Inferior parietal cortex (tissue), 1 donor: ENCODE results near the gene OCSTAMP.
A peak's percentile ranks its signal among the peaks of the same experiment; 100 is the strongest.

Source experiments
- DNase-seq: peaks from one replicate; pipeline ENCODE4 v3.0.0-alpha.2; 2016; ENCODE audit errors: extremely low spot score

The OCSTAMP gene

GRCh38 chr20:46519471-46520068 lies 30.9 kb downstream of the OCSTAMP start:
- no peak for DNase-seq

GRCh38 chr20:46512943-46513844 lies 37.3 kb downstream of the OCSTAMP start, which contains the start of gene ZNF334:
Gene ZNF334 (minus strand): TSS chr20:46513559. CDS start chr20:46512102, 1,457 bp downstream.
- DNase-seq, result peak; percentile 87

DNA sequence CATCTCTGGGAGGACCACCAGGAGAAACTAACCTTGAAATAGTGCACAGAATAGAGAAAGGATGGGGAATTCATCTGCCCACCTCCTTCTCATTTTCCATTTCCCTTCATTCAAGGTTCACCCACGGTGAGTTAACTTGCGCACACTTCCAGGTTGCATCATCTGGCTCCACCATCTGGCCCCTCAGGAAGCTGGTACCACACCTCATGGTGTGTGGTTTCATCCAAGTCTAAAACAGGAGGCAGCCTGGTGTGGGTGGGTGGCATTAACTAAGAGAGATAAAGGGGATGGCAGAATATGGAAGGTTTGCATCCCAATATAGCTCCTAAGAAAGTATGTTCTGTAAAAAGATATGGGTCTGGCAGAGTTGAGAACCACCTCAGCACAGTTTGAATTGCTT lies 40.9 kb downstream of the OCSTAMP start:
- peak; percentile 22 for DNase-seq

- no peak for DNase-seq
These were observed 42.6 kb downstream of the OCSTAMP start for GRCh38 chr20:46507760-46508407.

DNA sequence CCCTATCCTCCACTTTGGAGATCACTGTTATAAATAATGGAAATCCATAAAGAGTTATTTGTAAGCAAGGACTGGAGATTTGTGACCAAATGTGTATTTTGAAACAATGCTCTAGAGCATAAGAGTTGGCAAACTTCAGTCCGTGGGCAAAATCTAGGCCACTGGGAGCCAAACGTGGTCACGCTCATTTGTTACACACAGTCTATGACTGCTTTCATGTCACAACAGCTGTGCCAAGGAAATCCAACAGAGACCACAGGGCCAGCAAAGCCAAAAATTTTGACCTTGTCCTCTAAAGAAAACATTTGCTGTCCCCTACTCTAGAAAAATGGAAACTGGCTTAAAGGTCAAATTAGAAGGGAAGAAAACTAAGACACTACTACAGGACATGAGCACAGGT lies 44.9 kb downstream of the OCSTAMP start:
- DNase-seq, result no peak

DNA sequence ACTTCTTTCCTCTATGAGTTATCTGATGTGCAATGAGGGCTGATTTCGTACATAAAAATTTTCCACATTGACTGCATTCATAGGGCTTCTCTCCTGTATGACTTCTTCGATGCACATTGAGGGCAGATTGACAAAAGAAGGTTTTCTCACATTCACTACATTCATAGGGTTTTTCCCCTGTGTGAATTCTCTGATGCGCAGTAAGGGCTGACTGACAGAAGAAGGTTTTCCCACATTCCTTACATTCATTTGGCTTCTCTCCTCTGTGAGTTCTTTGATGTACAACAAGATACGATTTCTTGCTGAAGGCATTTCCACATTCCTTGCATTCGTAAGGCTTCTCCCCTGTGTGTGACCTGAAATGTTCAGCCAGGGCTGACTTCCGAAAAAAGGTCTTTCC lies 48.5 kb downstream of the OCSTAMP start:
- DNase-seq, result no peak

DNA sequence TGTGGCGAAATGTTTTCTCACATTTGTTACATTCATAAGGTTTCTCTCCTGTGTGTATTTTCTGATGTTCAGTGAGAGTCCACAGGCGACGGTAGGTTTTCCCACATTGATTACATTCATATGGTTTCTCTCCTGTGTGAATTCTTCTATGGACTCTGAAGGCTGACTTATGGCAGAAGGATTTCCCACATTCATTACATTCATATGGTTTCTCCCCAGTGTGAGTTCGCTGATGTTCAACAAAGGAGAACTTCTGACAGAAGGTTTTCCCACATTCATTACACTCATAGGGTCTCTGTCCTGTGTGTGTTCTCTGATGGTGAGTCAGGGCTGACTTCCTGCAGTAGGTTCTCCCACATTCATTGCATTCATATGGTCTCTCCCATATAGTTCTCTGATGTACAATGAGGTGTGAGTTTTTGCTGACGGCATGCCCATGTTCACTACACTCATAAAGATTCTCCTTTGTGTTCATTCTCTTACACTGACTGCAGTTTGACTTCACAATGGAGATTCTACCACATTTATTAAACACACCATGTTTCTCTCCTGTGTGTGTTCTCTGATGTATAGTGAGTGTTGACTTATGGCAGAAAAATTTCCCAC lies 49.0 kb downstream of the OCSTAMP start:
- no peak for DNase-seq

GRCh38 chr20:46494077-46494476 lies 56.4 kb downstream of the OCSTAMP start:
- no peak for DNase-seq

DNA sequence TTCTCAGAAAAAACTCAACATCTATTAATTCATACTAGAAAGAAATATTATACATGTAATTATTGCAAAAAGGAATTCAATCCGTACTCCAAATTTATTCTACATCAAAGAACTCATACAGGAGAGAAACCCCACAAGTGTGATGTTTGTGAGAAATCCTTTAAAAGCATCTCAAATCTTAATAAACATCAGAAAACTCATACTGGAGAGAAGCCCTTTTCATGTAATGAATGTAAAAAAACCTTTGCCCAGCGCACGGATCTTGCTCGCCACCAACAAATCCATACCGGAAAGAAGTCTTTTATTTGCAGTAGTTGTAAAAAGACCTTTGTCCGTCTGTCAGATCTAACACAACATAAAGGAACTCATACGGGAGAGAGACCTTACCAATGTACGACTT lies 59.1 kb downstream of the OCSTAMP start:
- no peak for DNase-seq
